Stomach (tissue), 4 donors: ENCODE results near the gene ATOH8.

Source experiments
- EP300 ChIP-seq: sonication (generic); formaldehyde crosslinking; IDR thresholded peaks from one replicate; pipeline ENCODE4 v1.6.1; 2017; ENCODE audit warnings: antibody characterized with exemption
- POLR2A ChIP-seq, 4 donors: fragments of 450-650 bp; IDR thresholded peaks; one replicate each; pipeline ENCODE4 v1.6.1; 2016; ENCODE audit warnings: antibody characterized with exemption in 4 of 4, control low read depth in 2 of 4, mild to moderate bottlenecking in 1 of 4, moderate library complexity in 1 of 4
- POLR2AphosphoS5 ChIP-seq, 3 donors: sonication (generic); formaldehyde crosslinking; IDR thresholded peaks; one replicate each; pipeline ENCODE4 v1.6.1; 2016; ENCODE audit warnings: antibody characterized with exemption in 3 of 3
- TF ChIP-seq, protein P1 (sequence below), 7 experiments: fragments of 450-650 bp in 4 of 7; fragments of 200-600 bp in 3 of 7; sonication (generic) in 3 of 7; IDR thresholded peaks; one replicate each; pipeline ENCODE4 v1.5.1; 2016 to 2019; ENCODE audit warnings: antibody characterized with exemption in 7 of 7, control low read depth in 2 of 7, mild to moderate bottlenecking in 1 of 7

DNA sequence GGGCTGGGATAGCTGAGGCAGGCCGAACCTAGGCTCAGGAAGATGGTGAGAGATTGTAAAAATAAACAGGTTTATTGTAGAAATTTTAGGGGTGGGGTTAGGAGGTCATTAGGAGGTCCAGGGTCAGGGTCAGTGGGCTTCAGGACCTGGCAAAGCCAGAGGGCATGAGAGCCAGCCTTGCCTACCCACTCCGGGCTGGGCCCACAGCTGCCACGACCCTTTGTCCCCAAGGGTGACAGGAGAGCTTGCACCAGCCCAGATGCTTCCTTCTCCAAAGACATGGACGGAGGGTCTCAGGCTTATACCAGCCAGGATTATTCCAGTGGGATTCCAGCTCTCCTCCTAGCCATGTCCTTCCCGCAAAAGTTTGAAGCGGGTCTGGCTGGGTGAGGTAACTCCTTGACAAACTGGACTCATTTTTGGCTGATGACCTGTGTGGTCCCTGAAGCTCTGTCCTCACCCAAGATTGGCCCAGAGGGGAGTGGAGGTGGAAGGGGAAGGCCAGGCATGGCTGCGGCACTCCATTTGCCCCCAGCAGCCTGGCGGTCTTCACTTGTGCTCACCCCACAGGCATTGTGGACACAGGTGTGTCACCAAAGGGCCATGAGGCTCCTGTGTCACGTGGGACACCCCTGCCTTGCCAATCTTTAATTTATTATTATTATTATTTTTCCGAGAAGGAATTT is 23.8 kb upstream of the ATOH8 start:
- TF ChIP-seq, protein P1, sequence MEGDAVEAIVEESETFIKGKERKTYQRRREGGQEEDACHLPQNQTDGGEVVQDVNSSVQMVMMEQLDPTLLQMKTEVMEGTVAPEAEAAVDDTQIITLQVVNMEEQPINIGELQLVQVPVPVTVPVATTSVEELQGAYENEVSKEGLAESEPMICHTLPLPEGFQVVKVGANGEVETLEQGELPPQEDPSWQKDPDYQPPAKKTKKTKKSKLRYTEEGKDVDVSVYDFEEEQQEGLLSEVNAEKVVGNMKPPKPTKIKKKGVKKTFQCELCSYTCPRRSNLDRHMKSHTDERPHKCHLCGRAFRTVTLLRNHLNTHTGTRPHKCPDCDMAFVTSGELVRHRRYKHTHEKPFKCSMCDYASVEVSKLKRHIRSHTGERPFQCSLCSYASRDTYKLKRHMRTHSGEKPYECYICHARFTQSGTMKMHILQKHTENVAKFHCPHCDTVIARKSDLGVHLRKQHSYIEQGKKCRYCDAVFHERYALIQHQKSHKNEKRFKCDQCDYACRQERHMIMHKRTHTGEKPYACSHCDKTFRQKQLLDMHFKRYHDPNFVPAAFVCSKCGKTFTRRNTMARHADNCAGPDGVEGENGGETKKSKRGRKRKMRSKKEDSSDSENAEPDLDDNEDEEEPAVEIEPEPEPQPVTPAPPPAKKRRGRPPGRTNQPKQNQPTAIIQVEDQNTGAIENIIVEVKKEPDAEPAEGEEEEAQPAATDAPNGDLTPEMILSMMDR (IDR thresholded peaks at IDR 0.05): no peak
- TF ChIP-seq POLR2A (IDR thresholded peaks at IDR 0.05) (no peak), POLR2AphosphoS5 (IDR thresholded peaks at IDR 0.05) (no peak), EP300 (no peak)
